Brain microvascular endothelial cell (primary cell): ENCODE results near the gene ALS2CL.

ENCODE experiments used
- DNase-seq: peaks from one replicate; pipeline ENCODE4 v3.0.0-alpha.2; 2020
- H3K27ac ChIP-seq: fragments of 250-450 bp; sonication (Bioruptor Pico); 2 replicates; pipeline ENCODE4 v1.5.1; 2020; ENCODE audit warnings: mild to moderate bottlenecking, moderate library complexity
- H3K27me3 ChIP-seq: fragments of 250-450 bp; sonication (Bioruptor Pico); replicated peaks from 2 replicates; pipeline ENCODE4 v1.5.1; 2020; ENCODE audit warnings: mild to moderate bottlenecking
- H3K36me3 ChIP-seq: fragments of 250-450 bp; sonication (Bioruptor Pico); replicated peaks from 2 replicates; pipeline ENCODE4 v1.5.1; 2020; ENCODE audit warnings: mild to moderate bottlenecking
- H3K4me3 ChIP-seq: 2 replicates; pipeline ENCODE4 v1.5.1; 2011; ENCODE audit warnings: low read depth, mild to moderate bottlenecking, control low read depth, low read length, moderate library complexity
- CTCF ChIP-seq: IDR thresholded peaks from 2 replicates; pipeline ENCODE4 v1.5.1; 2011; ENCODE audit warnings: low read depth, mild to moderate bottlenecking, moderate library complexity, low read length, control low read depth, inconsistent platforms; ENCODE audit errors: missing control alignments
- in situ Hi-C: cut with HindIII; loops from 2 replicates; pipeline ENCODE4 v1.10.0; 2017; ENCODE audit warnings: low sequenced_read_pairs, low pct_ligation_motif_present

Gene ALS2CL

GRCh38 chr3:46719044-46719565 is 25.6 kb upstream of the ALS2CL start:
- in situ Hi-C loops = no loop called here
- Histone ChIP-seq H3K27ac (no peak overlapping the region), H3K4me3 (no peak overlapping the region), H3K27me3 (peaks cover 6% of the 10 kb centered on the region), H3K36me3 (no peaks in the 10 kb centered on the region)
- DNase-seq = no peak
- no peak for TF ChIP-seq CTCF

- H3K27me3 ChIP-seq = peaks cover 6% of the 10 kb centered on the region
Observed at GRCh38 chr3:46717447-46718231, 24.2 kb upstream of the ALS2CL start, which contains the start of gene PRSS50. PRSS50 (minus strand) TSS chr3:46717869; CDS start chr3:46717824, 45 bp downstream.

GRCh38 chr3:46716461-46717441 is 23.3 kb upstream of the ALS2CL start:
- no peaks in the 10 kb centered on the region for H3K36me3 ChIP-seq
- in situ Hi-C loops = no loop called here
- peaks cover 6% of the 10 kb centered on the region for H3K27me3 ChIP-seq

More at GRCh38 chr3:46717447-46718231, 24.2 kb upstream of the ALS2CL start, which contains the start of gene PRSS50:
- peak; percentile 42 for TF ChIP-seq CTCF
- in situ Hi-C loops = no loop called here
- no peak for DNase-seq
- Histone ChIP-seq H3K36me3 (no peaks in the 10 kb centered on the region), H3K27ac (no peak within 1 kb of the TSS), H3K4me3 (no peak within 1 kb of the TSS)

DNA sequence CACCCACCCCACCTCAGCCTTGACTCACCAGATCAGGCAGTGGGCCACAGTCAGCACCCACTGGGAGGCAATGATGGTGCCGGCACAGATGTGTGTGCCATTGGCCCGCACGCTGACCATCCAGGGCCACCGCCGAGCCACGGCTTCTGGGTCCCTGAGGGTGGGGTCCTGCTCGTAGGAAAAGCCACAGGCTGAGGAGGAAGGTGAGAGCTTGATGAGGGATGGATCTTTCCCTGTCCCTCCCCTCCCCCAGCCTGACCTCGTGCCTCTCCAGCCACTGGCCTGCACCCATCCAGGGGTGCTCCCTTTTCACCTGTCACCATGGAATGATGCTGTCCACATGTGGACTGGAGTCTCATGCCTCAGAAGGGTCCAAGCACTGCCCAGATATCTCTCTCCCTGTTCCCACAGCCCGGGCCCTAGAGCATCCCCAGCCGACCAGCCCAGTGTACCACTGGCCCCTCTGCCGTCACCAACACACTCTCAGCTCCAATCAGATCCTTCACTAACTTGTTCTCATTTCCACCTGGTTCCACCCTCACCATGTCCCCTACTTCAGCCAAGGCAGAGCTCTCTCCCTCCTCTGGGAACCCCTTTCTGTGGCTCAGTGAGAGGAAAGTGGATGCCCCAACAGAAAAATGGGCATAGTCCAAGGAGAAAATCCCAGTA is 22.2 kb upstream of the ALS2CL start:
- peaks cover 6% of the 10 kb centered on the region for H3K27me3 ChIP-seq
- no peak overlapping the region for H3K27ac ChIP-seq
- DNase-seq = no peak
- no peak for TF ChIP-seq CTCF
- H3K4me3 ChIP-seq = no peak overlapping the region
- H3K36me3 ChIP-seq = no peaks in the 10 kb centered on the region
- in situ Hi-C loops = no loop called here

More at GRCh38 chr3:46716461-46717441, 23.3 kb upstream of the ALS2CL start:
- TF ChIP-seq CTCF = no peak
- no peak for DNase-seq
- no peak overlapping the region for H3K4me3 ChIP-seq
- H3K27ac ChIP-seq = no peak overlapping the region

DNA sequence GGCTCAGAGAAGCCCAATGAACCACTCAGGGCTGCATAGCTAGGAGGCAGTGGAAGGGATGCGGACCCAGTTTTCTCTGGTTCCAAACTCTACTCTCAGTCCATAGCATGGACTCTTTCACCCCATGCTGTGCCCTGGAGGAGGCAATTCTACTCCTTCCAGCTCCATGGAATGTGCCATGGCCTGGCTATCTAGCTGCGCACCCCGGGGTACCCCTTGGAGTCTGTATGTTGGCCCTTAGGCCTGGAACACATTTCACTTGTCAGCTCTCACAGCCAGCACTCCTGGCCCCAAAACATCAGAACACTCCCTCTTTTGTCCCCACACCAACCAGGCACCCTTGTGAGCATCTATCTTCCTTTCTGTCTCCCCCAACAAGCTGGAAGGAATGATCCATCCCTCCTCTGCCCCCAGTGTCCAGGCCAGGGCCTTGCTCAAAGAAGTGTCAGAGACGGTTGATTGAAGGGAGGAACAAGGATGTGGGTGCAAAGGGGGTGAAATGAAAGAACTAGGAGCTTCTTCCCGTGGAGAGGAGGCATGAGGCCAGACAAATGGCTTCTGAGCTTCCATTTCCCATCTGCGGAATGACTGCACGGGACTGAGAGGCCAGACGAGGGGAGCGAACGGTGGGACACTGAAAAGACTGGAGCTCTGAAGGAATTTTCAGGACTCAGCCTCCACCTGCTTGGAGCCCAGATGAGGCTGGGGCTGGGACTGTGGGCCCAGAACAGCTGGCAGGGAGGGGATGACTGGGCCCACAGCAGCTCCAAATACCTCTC is 21.4 kb upstream of the ALS2CL start:
- peaks cover 6% of the 10 kb centered on the region for H3K27me3 ChIP-seq
- no peak for TF ChIP-seq CTCF
- no peak for DNase-seq
- in situ Hi-C loops = no loop called here
- no peak overlapping the region for H3K27ac ChIP-seq
- no peak overlapping the region for H3K4me3 ChIP-seq
- H3K36me3 ChIP-seq = no peaks in the 10 kb centered on the region
